H9 (cell line): ENCODE measurements around the gene LIPC. TPM values are rescaled to one million over a fixed set of nuclear protein-coding genes. Genes with fewer than 3 reads are reported as not detected.

Experiments
- DNase-seq: peaks from one replicate; pipeline ENCODE4 v3.0.0-alpha.2; 2017
- H2AFZ ChIP-seq: one replicate; pipeline ENCODE4 v1.6.1; 2013; ENCODE audit warnings: mild to moderate bottlenecking, low read length, control low read depth, moderate library complexity
- H2AK5ac ChIP-seq: 2 replicates; pipeline ENCODE4 v1.6.1; 2013; ENCODE audit warnings: low read length, control low read depth, mixed read lengths; ENCODE audit not compliant: insufficient read length
- H2BK120ac ChIP-seq: one replicate; pipeline ENCODE4 v1.6.1; 2013; ENCODE audit warnings: low read depth, mild to moderate bottlenecking, low read length, control low read depth, inconsistent platforms; ENCODE audit not compliant: poor library complexity, severe bottlenecking
- H2BK12ac ChIP-seq: 2 replicates; pipeline ENCODE4 v1.6.1; 2013; ENCODE audit warnings: low read length, control low read depth, mixed read lengths, low read depth; ENCODE audit not compliant: insufficient read length
- H2BK15ac ChIP-seq: 2 replicates; pipeline ENCODE4 v1.6.1; 2013; ENCODE audit warnings: low read depth, low read length, control low read depth
- H2BK20ac ChIP-seq: one replicate; pipeline ENCODE4 v1.6.1; 2013; ENCODE audit warnings: low read depth, mild to moderate bottlenecking, low read length, control low read depth, inconsistent platforms; ENCODE audit not compliant: poor library complexity, severe bottlenecking
- H2BK5ac ChIP-seq: 2 replicates; pipeline ENCODE4 v1.6.1; 2013; ENCODE audit warnings: low read length, control low read depth, mixed read lengths; ENCODE audit not compliant: insufficient read length
- H3K14ac ChIP-seq: 2 replicates; pipeline ENCODE4 v1.6.1; 2013; ENCODE audit warnings: low read length, control low read depth; ENCODE audit not compliant: insufficient read depth
- H3K18ac ChIP-seq: 2 replicates; pipeline ENCODE4 v1.6.1; 2013; ENCODE audit warnings: low read depth, mild to moderate bottlenecking, mixed read lengths, low read length, control low read depth; ENCODE audit not compliant: insufficient read length
- H3K23ac ChIP-seq: 2 replicates; pipeline ENCODE4 v1.6.1; 2013; ENCODE audit warnings: low read length, control low read depth, mixed read lengths, low read depth; ENCODE audit not compliant: insufficient read length
- H3K23me2 ChIP-seq: 2 replicates; pipeline ENCODE4 v1.6.1; 2013; ENCODE audit warnings: low read depth, mild to moderate bottlenecking, mixed read lengths, low read length, control low read depth; ENCODE audit not compliant: insufficient read length, poor library complexity, severe bottlenecking
- H3K27ac ChIP-seq: 2 replicates; pipeline ENCODE4 v1.5.1; 2013; ENCODE audit warnings: low read length, control low read depth, mixed read lengths, low read depth; ENCODE audit not compliant: insufficient read length
- H3K27me3 ChIP-seq: 2 replicates; pipeline ENCODE4 v1.6.1; 2013; ENCODE audit warnings: low read length, control low read depth, inconsistent platforms; ENCODE audit not compliant: insufficient read depth
- H3K4ac ChIP-seq: 2 replicates; pipeline ENCODE4 v1.6.1; 2013; ENCODE audit warnings: low read depth, mild to moderate bottlenecking, control low read depth, inconsistent platforms, low read length, moderate library complexity
- H3K4me1 ChIP-seq: 2 replicates; pipeline ENCODE4 v1.6.1; 2013; ENCODE audit warnings: low read length, control low read depth, inconsistent platforms; ENCODE audit not compliant: insufficient read depth
- H3K4me2 ChIP-seq: 2 replicates; pipeline ENCODE4 v1.6.1; 2013; ENCODE audit warnings: low read length, control low read depth, mixed read lengths; ENCODE audit not compliant: insufficient read length, insufficient read depth
- H3K56ac ChIP-seq: 2 replicates; pipeline ENCODE4 v1.6.1; 2013; ENCODE audit warnings: low read depth, mild to moderate bottlenecking, mixed read lengths, low read length, control low read depth; ENCODE audit not compliant: insufficient read length
- H3K79me1 ChIP-seq: 2 replicates; pipeline ENCODE4 v1.6.1; 2013; ENCODE audit warnings: low read depth, mild to moderate bottlenecking, moderate library complexity, low read length, control low read depth, inconsistent platforms; ENCODE audit not compliant: insufficient read depth, poor library complexity, severe bottlenecking
- H3K79me2 ChIP-seq: 2 replicates; pipeline ENCODE4 v1.6.1; 2013; ENCODE audit warnings: low read length, control low read depth, inconsistent platforms; ENCODE audit not compliant: insufficient read depth
- H3K9ac ChIP-seq: 2 replicates; pipeline ENCODE4 v1.6.1; 2013; ENCODE audit warnings: low read length, control low read depth, mixed read lengths; ENCODE audit not compliant: insufficient read length; ENCODE audit errors: extremely low read depth
- H3K9me3 ChIP-seq: one replicate; pipeline ENCODE4 v1.6.1; 2013; ENCODE audit warnings: low read depth, low read length, inconsistent platforms; ENCODE audit not compliant: control insufficient read depth
- H3T11ph ChIP-seq: one replicate; pipeline ENCODE4 v1.6.1; 2013; ENCODE audit warnings: mild to moderate bottlenecking, low read length, control low read depth, inconsistent platforms
- H4K20me1 ChIP-seq: one replicate; pipeline ENCODE4 v1.6.1; 2013; ENCODE audit not compliant: control insufficient read depth, insufficient read length, insufficient read depth
- H4K5ac ChIP-seq: 2 replicates; pipeline ENCODE4 v1.6.1; 2013; ENCODE audit warnings: low read depth, mild to moderate bottlenecking, mixed read lengths, low read length, control low read depth; ENCODE audit not compliant: insufficient read length
- H4K8ac ChIP-seq: replicated peaks from 2 replicates; pipeline ENCODE4 v1.6.1; 2013; ENCODE audit warnings: low read length, control low read depth, mixed read lengths, low read depth; ENCODE audit not compliant: insufficient read length
- H4K91ac ChIP-seq: 2 replicates; pipeline ENCODE4 v1.6.1; 2013; ENCODE audit warnings: low read depth, mild to moderate bottlenecking, moderate library complexity, mixed read lengths, low read length, control low read depth; ENCODE audit not compliant: insufficient read length
- H3K27ac Mint-ChIP-seq, 3 experiments: 2 replicates in 2 of 3; 3 replicates in 1 of 3; pipeline ENCODE4 v1.8.0; 2020 to 2021; ENCODE audit warnings: mixed read lengths in 3 of 3, mild to moderate bottlenecking in 1 of 3, moderate library complexity in 1 of 3
- H3K27me3 Mint-ChIP-seq: 2 replicates; pipeline ENCODE4 v1.8.0; 2021; ENCODE audit warnings: low read depth, mild to moderate bottlenecking, moderate library complexity, mixed read lengths
- H3K36me3 Mint-ChIP-seq, 3 experiments: 2 replicates in 2 of 3; 3 replicates in 1 of 3; pipeline ENCODE4 v1.8.0; 2020 to 2021; ENCODE audit warnings: low read depth in 3 of 3, mixed read lengths in 3 of 3; ENCODE audit not compliant: insufficient read depth in 1 of 3
- H3K4me1 Mint-ChIP-seq, 2 experiments: 2 replicates each; pipeline ENCODE4 v1.8.0; 2020; ENCODE audit warnings: mixed read lengths in 2 of 2
- H3K4me3 Mint-ChIP-seq, 2 experiments: 2 replicates in 1 of 2; 3 replicates in 1 of 2; pipeline ENCODE4 v1.8.0; 2020 to 2021; ENCODE audit warnings: mild to moderate bottlenecking in 2 of 2, mixed read lengths in 2 of 2, moderate library complexity in 1 of 2
- H3K9me3 Mint-ChIP-seq, 2 experiments: 2 replicates in 1 of 2; 3 replicates in 1 of 2; pipeline ENCODE4 v1.8.0; 2020; ENCODE audit warnings: mild to moderate bottlenecking in 2 of 2, mixed read lengths in 2 of 2, moderate library complexity in 1 of 2
- CTCF ChIP-seq: fragments of 200-600 bp; sonication (generic); conservative IDR thresholded peaks from 3 replicates; pipeline ENCODE4 v1.8.0; 2021; ENCODE audit warnings: antibody characterized with exemption, mild to moderate bottlenecking
- WGBS: extraction: QIAGEN DNeasy Blood & Tissue Kit; methylation state at CpG from one replicate; pipeline ENCODE4 v1.1.7; 2013; ENCODE audit warnings: missing lambda C conversion rate, low lambda C conversion rate, mixed read lengths; ENCODE audit not compliant: insufficient read length; ENCODE audit errors: extremely low coverage; 5-methylcytosine and 5-hydroxymethylcytosine counted together
- total RNA-seq: library from RNA; stranded (reverse); gene quantifications from 2 replicates; pipeline ENCODE4 v1.2.1, GENCODE V29; 2021

The LIPC gene
- total RNA-seq, 1 experiment from 2014 or later = not detected

GRCh38 chr15:58509556-58509955, 77.8 kb downstream of the LIPC start:
- Histone ChIP-seq H3K14ac (no peak overlapping the region), H2BK12ac (no peak overlapping the region), H3K23ac (no peak overlapping the region), H3K18ac (no peak overlapping the region), H2BK120ac (no peak overlapping the region), H3K56ac (no peak overlapping the region), H4K5ac (no peak overlapping the region), H2AK5ac (no peak overlapping the region), H4K91ac (no peak overlapping the region), H3K9ac (no peak overlapping the region), H2AFZ (no peak overlapping the region), H3K4me2 (no peak overlapping the region), H3K79me1 (no peaks in the 10 kb centered on the region), H3K4me1 (no peaks in the 10 kb centered on the region), H2BK15ac (no peak overlapping the region), H3K27me3 (no peaks in the 10 kb centered on the region), H3T11ph (no peak overlapping the region), H3K79me2 (no peaks in the 10 kb centered on the region), H4K8ac (no peak overlapping the region), H3K27ac (no peak overlapping the region), H2BK5ac (no peak overlapping the region), H4K20me1 (no peaks in the 10 kb centered on the region), H2BK20ac (no peak overlapping the region), H3K23me2 (no peaks in the 10 kb centered on the region), H3K4ac (no peak overlapping the region), H3K9me3 (no peaks in the 10 kb centered on the region)
- Mint-ChIP-seq H3K27ac (no peak overlapping the region), H3K36me3 (no peaks in the 10 kb centered on the region), H3K9me3 (no peaks in the 10 kb centered on the region), H3K4me3 (no peak overlapping the region), H3K27me3 (peaks cover 3% of the 10 kb centered on the region), H3K4me1 (peaks cover 4 to 14% of the 10 kb centered on the region in 2 experiments; a peak in 3 of 4 replicates)
- no peak for TF ChIP-seq CTCF
- DNase-seq = no peak
- WGBS = no CpG with 5 or more reads among the region's 1 CpG
